A549 (cell line): Measurements from ENCODE around the gene OR10H3. TPM values are rescaled to one million over a fixed set of nuclear protein-coding genes. Genes with fewer than 3 reads are reported as not detected.

ENCODE experiments used
- ATAC-seq, 2 experiments: fragments of 200-7000 bp in 1 of 2; fragments of >200 bp in 1 of 2; cut with Nextera tagmentation in 1 of 2; cut with Tn5 transposase in 1 of 2; 3 replicates each; pipeline versions ENCODE4 v1.8.0 to v1.9.1; 2018 to 2020; ENCODE audit warnings: mild to moderate bottlenecking in 1 of 2, moderate library complexity in 1 of 2
- CTCF ChIA-PET: fragments of 300-600 bp; sonication (Branson Sonifier 250); formaldehyde crosslinking; extraction: SDS; loops from one replicate; lab custom pipeline; 2021; ENCODE audit warnings: antibody characterized with exemption, inconsistent platforms; lab: Yijun Ruan, JAX
- POLR2A ChIA-PET: fragments of 350-600 bp; formaldehyde crosslinking; extraction: SDS; loops from one replicate; lab custom pipeline; 2021; ENCODE audit warnings: antibody characterized with exemption, inconsistent platforms; lab: Yijun Ruan, JAX
- DNase-seq, 2 experiments: peaks; one replicate each; pipeline versions ENCODE4 v3.0.0 to v3.0.0-alpha.2; 2011 to 2016; ENCODE audit warnings: low read depth in 1 of 2, low spot score in 1 of 2
- FAIRE-seq: peaks from 2 replicates; lab custom pipeline; 2011; peaks lifted over from hg19 to GRCh38; lab: Jason Lieb, UNC
- H3K27ac ChIP-seq, 2 experiments: fragments of >200 bp; sonication (Bioruptor Twin); formaldehyde crosslinking; 3 replicates each; pipeline ENCODE4 v1.5.1; 2016 to 2017
- H3K4me1 ChIP-seq: fragments of >200 bp; sonication (Bioruptor Twin); formaldehyde crosslinking; 3 replicates; pipeline ENCODE4 v1.6.1; 2016
- H3K4me2 ChIP-seq: fragments of >200 bp; sonication (Bioruptor Twin); formaldehyde crosslinking; 3 replicates; pipeline ENCODE4 v1.6.1; 2016
- H3K4me3 ChIP-seq: fragments of >200 bp; sonication (Bioruptor Twin); formaldehyde crosslinking; 3 replicates; pipeline ENCODE4 v1.5.1; 2016
- H3K9me3 ChIP-seq: fragments of >200 bp; sonication (Bioruptor Twin); formaldehyde crosslinking; 3 replicates; pipeline ENCODE4 v1.6.1; 2016
- BHLHE40 ChIP-seq: IDR thresholded peaks from 2 replicates; pipeline ENCODE4 v1.6.1; 2012; ENCODE audit warnings: low read depth, low read length, inconsistent platforms
- CBX8 ChIP-seq: fragments of 200-600 bp; sonication (generic); IDR thresholded peaks from 2 replicates; pipeline ENCODE4 v1.6.1; 2016
- CEBPB ChIP-seq, 2 experiments: fragments of >200 bp in 1 of 2; sonication (Bioruptor Twin) in 1 of 2; formaldehyde crosslinking in 1 of 2; IDR thresholded peaks; 2 replicates each; pipeline ENCODE4 v1.6.1; 2012 to 2016
- CHD2 ChIP-seq: fragments of 150-350 bp; IDR thresholded peaks from 2 replicates; pipeline ENCODE4 v1.6.1; 2014; ENCODE audit warnings: low read length; ENCODE audit not compliant: partially characterized antibody
- E2F6 ChIP-seq: IDR thresholded peaks from 2 replicates; pipeline ENCODE4 v1.6.1; 2012; ENCODE audit warnings: low read depth, borderline replicate concordance
- EHF ChIP-seq: fragments of 250-450 bp; sonication (Bioruptor Pico); IDR thresholded peaks from 2 replicates; pipeline ENCODE4 v1.5.0; 2020; ENCODE audit warnings: mild to moderate bottlenecking
- EHMT2 ChIP-seq: fragments of 200-600 bp; sonication (generic); IDR thresholded peaks from 2 replicates; pipeline ENCODE4 v1.6.1; 2016; ENCODE audit warnings: antibody characterized with exemption, low read depth, mild to moderate bottlenecking, moderate library complexity
- ELK1 ChIP-seq: fragments of 150-350 bp; IDR thresholded peaks from 2 replicates; pipeline ENCODE4 v1.6.1; 2014; ENCODE audit warnings: low read depth, mild to moderate bottlenecking, low read length
- ESRRA ChIP-seq: fragments of 150-350 bp; IDR thresholded peaks from 2 replicates; pipeline ENCODE4 v1.6.1; 2014; ENCODE audit warnings: mild to moderate bottlenecking, low read length, borderline replicate concordance
- FOSL2 ChIP-seq, 2 experiments: fragments of 450-650 bp in 1 of 2; fragments of >200 bp in 1 of 2; sonication (Bioruptor Twin) in 1 of 2; formaldehyde crosslinking; IDR thresholded peaks; 2 replicates each; pipeline versions ENCODE4 v1.5.0 to v1.6.1; 2016 to 2020; ENCODE audit warnings: mild to moderate bottlenecking in 1 of 2, moderate library complexity in 1 of 2
- FOXS1 ChIP-seq: fragments of 250-450 bp; sonication (Bioruptor Pico); IDR thresholded peaks from 2 replicates; pipeline ENCODE4 v1.5.0; 2020; ENCODE audit warnings: mild to moderate bottlenecking, moderate library complexity
- HMGXB4 ChIP-seq: fragments of 250-450 bp; sonication (Bioruptor Pico); IDR thresholded peaks from 2 replicates; pipeline ENCODE4 v1.5.0; 2021; ENCODE audit warnings: mild to moderate bottlenecking, moderate library complexity, borderline replicate concordance
- HOXB13 ChIP-seq: fragments of 250-450 bp; sonication (Bioruptor Pico); IDR thresholded peaks from 2 replicates; pipeline ENCODE4 v1.5.0; 2020; ENCODE audit warnings: low read depth, mild to moderate bottlenecking, moderate library complexity
- HOXB5 ChIP-seq: fragments of 250-450 bp; sonication (Bioruptor Pico); IDR thresholded peaks from 2 replicates; pipeline ENCODE4 v1.5.0; 2020; ENCODE audit warnings: mild to moderate bottlenecking, moderate library complexity
- JUNB ChIP-seq: fragments of >200 bp; sonication (Bioruptor Twin); formaldehyde crosslinking; IDR thresholded peaks from 2 replicates; pipeline ENCODE4 v1.6.1; 2016
- KDM5A ChIP-seq: fragments of 200-600 bp; sonication (generic); IDR thresholded peaks from 2 replicates; pipeline ENCODE4 v1.6.1; 2016; ENCODE audit warnings: antibody characterized with exemption, mild to moderate bottlenecking
- MAFK ChIP-seq: fragments of 450-650 bp; IDR thresholded peaks from 2 replicates; pipeline ENCODE4 v1.6.1; 2014; ENCODE audit not compliant: partially characterized antibody
- MAZ ChIP-seq: fragments of 150-350 bp; IDR thresholded peaks from 2 replicates; pipeline ENCODE4 v1.6.1; 2014; ENCODE audit warnings: antibody characterized with exemption, low read depth, low read length, borderline replicate concordance
- PHF8 ChIP-seq: fragments of 200-600 bp; sonication (generic); IDR thresholded peaks from 2 replicates; pipeline ENCODE4 v1.6.1; 2016; ENCODE audit warnings: low read depth, mild to moderate bottlenecking, antibody characterized with exemption, moderate library complexity, borderline replicate concordance
- POLR2A ChIP-seq: IDR thresholded peaks from 2 replicates; pipeline ENCODE4 v1.6.1; 2012; ENCODE audit warnings: mild to moderate bottlenecking, low read length
- RAD21 ChIP-seq, 2 experiments: fragments of >200 bp in 1 of 2; sonication (Bioruptor Twin) in 1 of 2; formaldehyde crosslinking in 1 of 2; IDR thresholded peaks in 1 of 2; conservative IDR thresholded peaks in 1 of 2; 2 replicates in 1 of 2; 3 replicates in 1 of 2; pipeline ENCODE4 v1.6.1; 2012 to 2018; ENCODE audit warnings: inconsistent platforms in 1 of 2
- RARB ChIP-seq: fragments of 250-450 bp; sonication (Bioruptor Pico); IDR thresholded peaks from 2 replicates; pipeline ENCODE4 v1.8.0; 2021; ENCODE audit warnings: mild to moderate bottlenecking, moderate library complexity
- RCOR1 ChIP-seq: fragments of 150-350 bp; IDR thresholded peaks from 2 replicates; pipeline ENCODE4 v1.6.1; 2014; ENCODE audit warnings: antibody characterized with exemption, low read length, low read depth
- REST ChIP-seq: fragments of 200-600 bp; sonication (generic); IDR thresholded peaks from 2 replicates; pipeline ENCODE4 v1.6.1; 2016; ENCODE audit warnings: antibody characterized with exemption, mild to moderate bottlenecking, moderate library complexity
- RNF2 ChIP-seq: fragments of 200-600 bp; sonication (generic); IDR thresholded peaks from 2 replicates; pipeline ENCODE4 v1.6.1; 2016; ENCODE audit warnings: low read depth, mild to moderate bottlenecking, antibody characterized with exemption, moderate library complexity, borderline replicate concordance
- SREBF2 ChIP-seq: fragments of 450-650 bp; IDR thresholded peaks from 2 replicates; pipeline ENCODE4 v1.6.1; 2014; ENCODE audit warnings: mild to moderate bottlenecking, moderate library complexity
- TFCP2L1 ChIP-seq: fragments of 250-450 bp; sonication (Bioruptor Pico); IDR thresholded peaks from 2 replicates; pipeline ENCODE4 v1.5.0; 2021; ENCODE audit warnings: mild to moderate bottlenecking
- TP53 ChIP-seq: fragments of 250-450 bp; sonication (Bioruptor Pico); IDR thresholded peaks from 2 replicates; pipeline ENCODE4 v1.5.0; 2021; ENCODE audit warnings: mild to moderate bottlenecking, moderate library complexity
- ZNF302 ChIP-seq: fragments of 250-450 bp; sonication (Bioruptor Pico); IDR thresholded peaks from 2 replicates; pipeline ENCODE4 v1.9.0; 2021; ENCODE audit warnings: inconsistent platforms, mild to moderate bottlenecking, moderate library complexity
- WGBS: methylation state at CpG from one replicate; pipeline ENCODE4 v1.1.6; 2017; ENCODE audit errors: missing lambda C conversion rate; 5-methylcytosine and 5-hydroxymethylcytosine counted together
- polyA plus RNA-seq, 4 experiments: library from polyadenylated mRNA; depleted of rRNA in 3 of 4; stranded (reverse); fragments of >200 nt; fragmentation: RNase III in 1 of 4; extraction: RNeasy Plus Mini Kit Qiagen cat#74134 plus additional on column Dnase treatment in 1 of 4; gene quantifications; 2 replicates in 3 of 4; 3 replicates in 1 of 4; pipeline ENCODE4 v1.2.3, GENCODE V29; 2011 to 2017
- TF ChIP-seq, protein P1 (sequence below): fragments of 450-650 bp; IDR thresholded peaks from 2 replicates; pipeline ENCODE4 v1.6.1; 2014; ENCODE audit warnings: antibody characterized with exemption
- TF ChIP-seq, protein P2 (sequence below): IDR thresholded peaks from 2 replicates; pipeline ENCODE4 v1.6.1; 2012

The OR10H3 gene
- polyA plus RNA-seq, 2 of the 4 experiments (the other 2 are of a cell fraction) = not detected

GRCh38 chr19:15721268-15721667, 16.5 kb upstream of the OR10H3 start:
- WGBS = 0% methylated on average over 1 of the region's 1 CpG
- CTCF ChIA-PET = no interaction called here
- H3K4me2 ChIP-seq = no peak overlapping the region
- TF ChIP-seq POLR2A (no peak), RNF2 (no peak), CHD2 (no peak), MAZ (no peak), KDM5A (no peak), ZNF302 (CRISPR knock-in tag) (no peak), RAD21 (conservative IDR thresholded peaks at IDR 0.05 in 1 of 2, IDR thresholded peaks at IDR 0.05 in 1 of 2) (no peak), TFCP2L1 (CRISPR knock-in tag) (no peak), ELK1 (no peak), REST (no peak), PHF8 (no peak), MAFK (no peak), JUNB (no peak)
- TF ChIP-seq, protein P1, sequence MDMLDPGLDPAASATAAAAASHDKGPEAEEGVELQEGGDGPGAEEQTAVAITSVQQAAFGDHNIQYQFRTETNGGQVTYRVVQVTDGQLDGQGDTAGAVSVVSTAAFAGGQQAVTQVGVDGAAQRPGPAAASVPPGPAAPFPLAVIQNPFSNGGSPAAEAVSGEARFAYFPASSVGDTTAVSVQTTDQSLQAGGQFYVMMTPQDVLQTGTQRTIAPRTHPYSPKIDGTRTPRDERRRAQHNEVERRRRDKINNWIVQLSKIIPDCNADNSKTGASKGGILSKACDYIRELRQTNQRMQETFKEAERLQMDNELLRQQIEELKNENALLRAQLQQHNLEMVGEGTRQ = no peak
- no peak overlapping the region for H3K27ac ChIP-seq
- FAIRE-seq (no peak), ATAC-seq (no peak), DNase-seq (no peak)
- H3K4me3 ChIP-seq = no peak overlapping the region
- H3K4me1 ChIP-seq = peaks cover 3% of the 10 kb centered on the region; the same call in 1 of the 3 replicates
- POLR2A ChIA-PET = no interaction called here
- H3K9me3 ChIP-seq = no peaks in the 10 kb centered on the region

DNA sequence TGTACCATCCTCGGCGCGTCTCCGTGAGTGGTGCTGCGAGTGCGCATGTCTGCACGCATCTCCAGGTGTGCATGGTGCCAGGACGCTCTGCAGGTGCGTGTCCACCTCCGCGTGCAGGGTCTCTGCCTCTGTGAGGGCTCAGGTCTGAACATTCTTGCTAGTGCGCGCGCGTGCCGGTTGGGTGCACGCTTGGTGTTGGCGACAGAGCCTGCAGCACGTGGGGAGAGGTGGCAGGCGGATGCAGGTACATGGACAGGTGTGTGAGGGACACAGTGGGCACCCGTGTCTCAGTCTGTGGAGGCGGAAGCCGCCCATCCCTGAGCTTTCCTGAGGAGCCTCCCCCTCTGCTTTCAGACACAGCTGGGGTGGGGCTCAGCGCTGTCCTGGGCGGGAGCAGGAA, 14.8 kb upstream of the OR10H3 start:
- no peak for FAIRE-seq
- Histone ChIP-seq H3K9me3 (no peaks in the 10 kb centered on the region), H3K4me2 (peak overlapping the region; percentile 54), H3K27ac (no peak overlapping the region), H3K4me1 (peaks cover 3% of the 10 kb centered on the region; the same call in 1 of the 3 replicates), H3K4me3 (peak overlapping the region; percentile 30; the same call in 2 of the 3 replicates)
- no peak for DNase-seq
- ChIA-PET POLR2A (no interaction called here), CTCF (no interaction called here)
- peak in 1 of 2 experiments; percentile 50; a peak in 1 of 6 replicates for ATAC-seq
- 4% methylated on average over 22 of the region's 25 CpGs for WGBS
- TF ChIP-seq CBX8 (no peak), HOXB13 (CRISPR knock-in tag) (no peak), FOXS1 (CRISPR knock-in tag) (no peak), RCOR1 (no peak), SREBF2 (no peak), KDM5A (no peak), HOXB5 (CRISPR knock-in tag) (no peak), EHF (no peak), EHMT2 (no peak), ESRRA (no peak), HMGXB4 (no peak), BHLHE40 (no peak), CEBPB (IDR thresholded peaks at IDR 0.05) (no peak), RARB (CRISPR knock-in tag) (no peak), TP53 (CRISPR knock-in tag) (no peak), FOSL2 (IDR thresholded peaks at IDR 0.05) (no peak), FOSL2 (CRISPR knock-in tag; IDR thresholded peaks at IDR 0.05) (no peak), E2F6 (no peak)
- TF ChIP-seq, protein P2, sequence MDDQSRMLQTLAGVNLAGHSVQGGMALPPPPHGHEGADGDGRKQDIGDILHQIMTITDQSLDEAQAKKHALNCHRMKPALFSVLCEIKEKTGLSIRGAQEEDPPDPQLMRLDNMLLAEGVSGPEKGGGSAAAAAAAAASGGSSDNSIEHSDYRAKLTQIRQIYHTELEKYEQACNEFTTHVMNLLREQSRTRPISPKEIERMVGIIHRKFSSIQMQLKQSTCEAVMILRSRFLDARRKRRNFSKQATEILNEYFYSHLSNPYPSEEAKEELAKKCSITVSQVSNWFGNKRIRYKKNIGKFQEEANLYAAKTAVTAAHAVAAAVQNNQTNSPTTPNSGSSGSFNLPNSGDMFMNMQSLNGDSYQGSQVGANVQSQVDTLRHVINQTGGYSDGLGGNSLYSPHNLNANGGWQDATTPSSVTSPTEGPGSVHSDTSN = no peak
